ENCODE data around the gene RTN3.
"Not testable (repeated sequence)": the region's sequence is repeated elsewhere in the genome, so short reads cannot be mapped to it uniquely, and the experiment has no call there.

Gene RTN3

DNA sequence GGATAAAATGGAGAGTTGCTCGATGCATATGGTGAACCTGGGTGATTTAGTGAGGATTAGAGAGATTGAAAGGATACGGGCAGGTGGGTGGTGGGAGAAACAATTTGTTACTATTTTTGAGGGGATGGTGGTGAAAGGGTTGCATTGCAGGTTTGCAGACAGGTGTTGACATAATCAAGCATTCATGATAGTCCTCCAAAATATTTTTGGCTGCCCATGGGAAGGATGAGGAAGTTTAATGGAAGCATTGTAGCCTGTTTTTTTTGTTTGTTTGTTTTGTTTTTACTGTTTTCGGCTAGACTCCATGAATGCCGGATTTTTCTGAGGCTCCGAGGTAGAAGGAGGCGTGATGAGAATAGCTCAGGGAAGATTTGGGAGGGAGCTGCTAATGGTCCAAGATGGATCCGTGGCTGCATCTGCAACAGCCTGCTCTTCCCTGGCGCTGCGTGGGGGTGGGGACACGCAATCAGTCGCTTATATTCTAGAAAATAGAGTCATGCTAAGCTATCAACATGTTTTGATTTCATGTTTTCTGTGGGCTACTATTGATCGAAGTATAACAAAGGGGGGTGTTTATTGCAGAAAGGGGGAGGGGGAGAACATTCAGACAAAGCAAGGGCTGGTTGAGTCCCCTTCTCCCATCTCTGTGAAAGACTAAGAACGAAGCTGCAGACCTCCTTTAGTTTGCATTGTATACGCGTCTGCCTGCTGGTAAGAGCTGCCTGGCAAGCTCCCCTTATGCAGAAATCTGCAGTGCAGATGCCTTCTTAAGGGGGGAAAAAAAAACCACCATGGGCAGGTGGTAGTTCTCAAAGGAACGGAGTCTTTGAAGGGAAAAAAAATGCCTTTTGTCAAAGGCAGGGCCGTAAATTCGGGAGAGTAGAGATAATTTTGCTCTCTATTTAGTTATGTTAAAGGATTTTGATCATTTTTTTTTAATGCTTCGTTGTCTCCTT is 1.0 kb downstream of the RTN3 start:
- DNase-seq = no peak

DNA sequence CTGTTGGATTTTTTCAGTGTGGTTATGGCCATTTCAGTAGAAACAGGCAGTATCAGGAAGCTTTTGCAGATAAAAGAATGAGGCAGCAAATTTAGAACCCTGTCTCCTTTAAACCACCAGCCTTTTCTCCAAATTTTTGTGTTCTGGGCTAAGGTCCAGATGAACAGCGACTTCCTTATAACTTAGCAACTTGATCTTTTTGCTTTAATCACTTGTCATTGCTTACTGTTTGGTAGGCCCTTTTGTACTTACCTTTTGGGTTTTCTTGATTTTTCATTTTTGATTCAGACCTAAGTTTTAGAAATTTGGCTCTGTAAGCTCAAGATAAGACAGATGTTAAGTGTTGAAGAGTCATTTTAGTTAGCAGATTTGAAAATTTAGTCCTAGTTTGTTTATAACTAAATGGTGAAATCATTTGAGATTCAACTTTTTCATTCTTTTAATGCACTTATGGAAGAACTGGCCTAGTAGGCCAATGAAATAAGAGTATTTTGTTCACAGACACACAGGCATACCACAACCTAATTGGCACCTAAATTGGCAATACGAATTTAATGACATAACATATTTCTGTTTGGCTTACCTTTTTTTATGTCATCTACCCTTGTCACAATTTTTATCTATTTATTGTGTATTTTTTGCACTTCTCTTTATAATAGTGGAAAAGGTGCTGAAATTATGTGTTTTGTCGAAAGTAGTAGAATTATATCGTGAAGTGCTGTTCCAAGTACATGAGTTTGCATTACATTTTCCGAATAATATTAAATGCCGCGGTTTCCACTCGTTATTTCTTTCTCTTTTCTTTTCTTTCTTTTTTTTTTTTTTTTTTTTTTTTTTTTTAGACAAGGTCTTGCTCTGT is 2.1 kb downstream of the RTN3 start:
- DNase-seq = no peak

DNA sequence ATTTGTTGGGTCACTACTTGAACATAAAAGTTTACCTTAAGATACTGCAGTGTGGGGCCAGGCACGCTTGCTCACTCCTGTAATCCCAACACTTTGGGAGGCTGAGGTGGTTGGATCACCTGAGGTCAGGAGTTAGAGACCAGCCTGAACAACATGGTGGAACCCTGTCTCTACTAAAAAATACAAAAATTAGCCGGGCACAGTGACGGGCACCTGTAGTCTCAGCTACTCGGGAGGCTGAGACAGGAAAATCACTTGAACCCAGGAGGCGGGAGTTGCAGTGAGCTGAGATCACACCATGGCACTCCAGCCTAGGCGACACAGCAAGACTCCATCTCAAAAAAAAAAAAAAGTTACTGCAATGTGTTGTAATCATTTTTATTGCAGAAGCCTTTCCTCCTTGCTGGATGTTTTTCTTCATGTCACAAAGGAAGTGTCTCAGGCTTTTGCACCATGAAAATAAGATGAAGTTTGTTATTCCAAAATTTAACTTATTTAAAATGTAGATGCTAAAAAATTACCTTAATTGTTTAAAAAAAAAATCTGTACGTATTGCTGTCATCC is 3.9 kb downstream of the RTN3 start:
- not testable (repeated sequence) for DNase-seq

GRCh38 chr11:63686926-63687325 is 5.6 kb downstream of the RTN3 start:
- DNase-seq = no peak

DNA sequence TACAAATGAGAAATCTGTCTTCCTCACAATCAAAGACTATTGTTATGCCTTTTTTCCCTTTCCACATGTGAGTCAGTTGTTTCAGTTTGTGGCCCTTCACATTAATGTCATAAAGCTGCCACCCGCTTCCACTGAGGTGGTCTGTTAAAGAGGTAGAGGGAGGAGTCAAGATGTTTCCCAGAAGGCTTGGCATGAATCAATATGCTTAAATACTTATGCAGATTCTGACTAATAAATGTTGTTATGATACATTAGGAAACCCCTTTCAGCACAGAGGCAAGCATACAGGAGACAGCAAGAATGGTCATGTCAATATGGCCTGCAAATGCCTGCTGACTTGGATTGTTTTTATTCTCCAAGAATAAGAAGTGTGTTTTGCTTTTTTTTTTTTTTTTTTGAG is 6.5 kb downstream of the RTN3 start:
- DNase-seq = no peak

- no peak for DNase-seq
Observed at GRCh38 chr11:63694596-63694995, 13.3 kb downstream of the RTN3 start.

DNA sequence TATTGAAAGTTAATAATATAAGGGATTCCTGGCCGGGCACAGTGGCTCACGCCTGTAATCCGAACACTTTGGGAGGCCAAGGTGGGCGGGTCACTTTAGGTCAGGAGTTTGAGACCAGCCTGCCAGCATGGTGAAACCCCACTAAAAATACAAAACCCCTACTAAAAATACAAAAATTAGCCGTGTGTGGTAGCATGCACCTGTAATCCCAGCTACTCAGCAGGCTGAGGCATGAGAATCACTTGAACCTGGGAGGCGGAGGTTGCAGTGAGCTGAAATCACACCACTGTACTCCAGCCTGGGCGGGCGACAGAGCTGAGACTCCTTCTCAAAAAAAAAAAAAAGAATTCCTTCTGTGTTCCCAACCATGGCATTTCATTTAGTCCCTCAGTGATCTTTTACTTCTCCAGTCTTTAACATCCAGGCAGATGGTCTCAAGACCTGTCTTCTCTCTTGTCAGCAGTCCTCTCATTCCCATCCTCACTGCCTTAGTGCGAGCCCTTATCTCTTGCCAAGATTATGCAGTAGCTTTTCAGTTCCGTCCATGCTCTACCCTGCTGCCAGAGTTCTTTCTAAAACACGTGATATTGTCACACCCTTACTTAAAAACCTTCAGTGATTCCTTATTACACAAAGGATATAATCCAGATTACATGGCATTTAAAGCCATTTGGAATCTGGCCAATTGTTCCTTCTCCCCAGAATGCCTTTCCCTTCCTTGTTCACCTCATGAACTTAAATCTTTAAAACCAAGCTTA is 17.9 kb downstream of the RTN3 start:
- DNase-seq = no peak

DNA sequence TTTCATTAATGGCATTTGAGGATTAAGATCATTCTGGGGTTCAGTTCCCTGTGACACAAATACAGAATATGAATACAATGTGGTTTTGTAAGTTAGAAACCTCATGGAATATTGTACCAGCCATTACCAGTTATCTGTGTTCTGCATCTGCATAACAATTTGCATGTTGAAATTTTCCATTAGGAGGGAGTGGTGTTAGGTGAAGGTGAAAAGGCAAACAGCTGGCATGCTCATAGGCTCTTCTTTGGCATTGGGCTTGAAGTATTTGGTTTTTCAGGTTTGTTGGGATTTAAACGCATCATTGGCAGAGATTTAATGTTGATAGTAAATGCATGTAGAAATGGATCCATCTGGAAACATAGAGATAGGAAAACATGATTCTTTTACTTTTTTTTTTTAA is 18.6 kb downstream of the RTN3 start:
- DNase-seq = no peak

DNA sequence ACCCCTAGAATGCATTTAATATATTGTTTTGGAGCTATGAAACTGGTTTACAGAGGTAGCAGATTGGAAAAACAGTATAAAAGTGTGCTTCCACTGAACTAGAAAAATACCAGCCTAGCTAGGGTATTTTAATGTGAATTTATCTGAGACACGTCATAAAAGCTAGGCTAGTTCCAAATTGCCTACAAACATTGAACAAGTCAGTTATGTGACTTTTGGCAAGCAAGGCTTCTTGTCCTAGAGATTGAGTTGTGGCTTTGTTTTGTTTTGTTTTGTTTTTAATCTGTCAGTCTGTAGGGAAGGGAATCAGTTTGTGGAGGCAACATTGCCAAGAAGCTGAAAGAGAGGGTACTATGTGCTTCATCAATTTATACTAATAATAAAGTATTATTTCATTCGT is 24.2 kb downstream of the RTN3 start:
- DNase-seq = no peak

DNA sequence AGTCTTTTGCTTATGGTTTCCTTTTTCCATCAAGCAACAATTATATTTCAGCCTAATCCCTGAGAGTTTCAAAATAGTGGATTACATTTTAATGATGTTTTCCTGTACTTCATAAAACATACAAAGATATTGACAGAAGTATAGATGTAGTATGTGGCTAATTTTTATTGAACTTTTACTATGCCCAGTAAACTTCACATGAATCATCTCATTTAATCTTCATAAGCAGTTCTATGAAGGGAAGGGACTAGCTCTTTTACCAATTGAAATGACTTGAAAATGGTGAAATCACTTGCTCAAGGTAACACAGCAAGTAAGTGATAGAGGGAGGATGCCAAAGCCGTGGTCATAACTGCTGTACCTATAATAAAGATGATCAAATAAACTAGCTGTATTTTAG is 27.5 kb downstream of the RTN3 start:
- no peak for DNase-seq

- no peak for DNase-seq
Observed at GRCh38 chr11:63709336-63709884, 28.1 kb downstream of the RTN3 start.

GRCh38 chr11:63710476-63711217 is 29.3 kb downstream of the RTN3 start:
- DNase-seq = no peak

GRCh38 chr11:63711838-63712237 is 30.5 kb downstream of the RTN3 start:
- DNase-seq = no peak

DNA sequence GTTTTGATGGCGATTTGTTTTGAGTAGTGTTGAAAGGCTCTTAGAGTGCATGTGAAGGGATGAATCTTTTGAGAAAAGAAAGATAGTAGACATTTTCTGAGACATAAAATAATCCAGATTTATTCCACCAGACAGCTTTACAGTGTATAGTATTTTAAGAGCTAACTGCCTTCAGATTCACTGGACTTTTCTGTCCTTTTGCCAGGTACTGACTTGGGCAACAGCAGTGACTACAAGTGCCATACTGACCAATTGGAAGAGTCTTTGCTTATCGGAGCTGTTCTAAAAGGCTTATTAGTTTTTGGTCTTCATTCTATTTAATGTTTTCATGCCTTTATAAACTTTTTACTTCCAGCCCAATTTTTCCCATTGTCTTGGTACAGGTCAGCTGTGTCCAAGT is 32.5 kb downstream of the RTN3 start:
- DNase-seq = no peak

- no peak for DNase-seq
Observed at GRCh38 chr11:63716046-63716445, 34.7 kb downstream of the RTN3 start.

DNA sequence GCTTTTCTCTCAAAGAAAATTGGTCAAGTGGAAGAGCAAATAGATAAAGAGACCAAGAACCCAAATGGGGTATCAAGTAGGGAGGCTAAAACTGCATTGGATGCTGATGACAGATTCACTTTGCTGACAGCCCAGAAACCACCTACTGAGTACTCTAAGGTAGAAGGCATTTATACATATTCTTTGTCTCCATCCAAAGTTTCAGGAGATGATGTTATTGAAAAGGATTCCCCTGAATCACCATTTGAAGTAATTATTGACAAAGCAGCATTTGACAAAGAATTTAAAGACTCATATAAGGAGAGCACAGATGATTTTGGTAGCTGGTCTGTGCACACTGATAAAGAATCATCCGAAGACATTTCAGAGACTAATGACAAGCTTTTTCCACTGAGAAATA is 37.7 kb downstream of the RTN3 start:
- DNase-seq = no peak

DNA sequence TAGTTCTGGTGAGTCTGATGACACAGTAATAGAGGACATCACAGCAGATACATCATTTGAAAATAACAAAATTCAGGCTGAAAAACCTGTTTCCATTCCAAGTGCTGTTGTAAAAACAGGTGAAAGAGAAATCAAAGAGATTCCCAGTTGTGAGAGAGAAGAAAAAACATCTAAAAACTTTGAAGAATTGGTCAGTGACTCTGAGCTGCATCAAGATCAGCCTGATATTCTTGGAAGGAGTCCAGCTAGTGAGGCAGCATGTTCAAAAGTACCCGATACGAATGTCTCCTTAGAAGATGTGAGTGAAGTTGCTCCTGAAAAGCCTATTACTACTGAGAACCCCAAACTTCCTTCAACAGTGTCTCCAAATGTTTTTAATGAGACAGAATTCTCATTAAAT is 38.7 kb downstream of the RTN3 start:
- no peak for DNase-seq

GRCh38 chr11:63720611-63721010 is 39.3 kb downstream of the RTN3 start:
- no peak for DNase-seq

DNA sequence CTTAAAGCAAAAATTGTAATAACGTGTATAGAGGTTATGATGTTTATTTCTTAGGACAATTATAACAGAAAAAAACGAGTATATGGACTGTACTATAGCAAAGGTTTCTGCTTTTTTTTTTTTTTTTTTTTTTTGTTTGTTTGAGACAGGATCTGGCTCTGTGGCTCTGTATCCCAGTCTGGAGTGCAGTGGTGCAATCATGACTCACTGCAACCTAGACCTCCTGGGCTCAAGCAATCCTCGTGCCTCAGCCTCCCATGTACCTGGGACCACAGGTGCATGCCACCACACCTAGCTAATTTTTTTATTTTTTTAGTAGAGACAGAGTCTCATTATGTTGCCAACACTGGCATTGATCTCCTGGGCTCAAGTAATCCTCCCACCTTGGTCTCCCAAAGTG is 48.0 kb downstream of the RTN3 start:
- no peak for DNase-seq

GRCh38 chr11:63736864-63737263 is 55.6 kb downstream of the RTN3 start:
- no peak for DNase-seq

- no peak for DNase-seq
Observed at GRCh38 chr11:63737718-63738117, 56.4 kb downstream of the RTN3 start.
